ENCODE data around the gene SPOCK2.

SPOCK2 gene

GRCh38 chr10:72072046-72072445 lies 16.3 kb downstream of the SPOCK2 start:
- CTCF ChIA-PET = interaction anchor here (0.8 to 2.8 kb wide), 4 partner anchors 10 to 175 kb away, joined by 3 to 14 read pairs (median 4); no protein-coding TSS in a partner anchor

GRCh38 chr10:72069751-72070526 lies 18.4 kb downstream of the SPOCK2 start:
- ChIA-PET CTCF (interaction anchor here (1.3 to 2.0 kb wide), 3 partner anchors 9 to 21 kb away, joined by 4 to 11 read pairs (median 5); no protein-coding TSS in a partner anchor), POLR2A (no interaction called here)
- TF ChIP-seq CTCF (IDR thresholded peaks at IDR 0.05; ENCODE audit: insufficient read depth, low read length, missing control alignments) = no peak
- no peak for DNase-seq (ENCODE audit: low read depth, low spot score)
- no peak overlapping the region for H3K4me3 ChIP-seq (ENCODE audit: low read depth, low read length)

More at GRCh38 chr10:72072046-72072445, 16.3 kb downstream of the SPOCK2 start:
- TF ChIP-seq CTCF (IDR thresholded peaks at IDR 0.05; ENCODE audit: insufficient read depth, low read length, missing control alignments) = no peak
- no peak overlapping the region for H3K4me3 ChIP-seq (ENCODE audit: low read depth, low read length)
- no peak for DNase-seq (ENCODE audit: low read depth, low spot score)
- POLR2A ChIA-PET = no interaction called here

- ChIA-PET POLR2A (no interaction called here), CTCF (interaction anchor here (0.9 to 2.0 kb wide), 2 partner anchors 20 to 268 kb away, joined by 3 to 11 read pairs; no protein-coding TSS in a partner anchor)
- no peak overlapping the region for H3K4me3 ChIP-seq (ENCODE audit: low read depth, low read length)
- no peak for DNase-seq (ENCODE audit: low read depth, low spot score)
- TF ChIP-seq CTCF (IDR thresholded peaks at IDR 0.05; ENCODE audit: insufficient read depth, low read length, missing control alignments) = no peak
Observed at GRCh38 chr10:72068901-72069446, 19.4 kb downstream of the SPOCK2 start.

GRCh38 chr10:72068126-72068765 lies 20.1 kb downstream of the SPOCK2 start:
- no peak for TF ChIP-seq CTCF (IDR thresholded peaks at IDR 0.05; ENCODE audit: insufficient read depth, low read length, missing control alignments)
- POLR2A ChIA-PET = no interaction called here
- H3K4me3 ChIP-seq (ENCODE audit: low read depth, low read length) = no peak overlapping the region
- DNase-seq (ENCODE audit: low read depth, low spot score) = no peak
- CTCF ChIA-PET = interaction anchor here (0.9 to 2.2 kb wide), 4 partner anchors 18 to 269 kb away, joined by 3 to 11 read pairs (median 6); no protein-coding TSS in a partner anchor

GRCh38 chr10:72067463-72068125 lies 20.8 kb downstream of the SPOCK2 start:
- ChIA-PET CTCF (interaction anchor here (1.1 to 2.2 kb wide), 2 partner anchors 17 to 19 kb away, joined by 3 to 10 read pairs; no protein-coding TSS in a partner anchor), POLR2A (no interaction called here)
- DNase-seq (ENCODE audit: low read depth, low spot score) = no peak
- no peak for TF ChIP-seq CTCF (IDR thresholded peaks at IDR 0.05; ENCODE audit: insufficient read depth, low read length, missing control alignments)
- no peak overlapping the region for H3K4me3 ChIP-seq (ENCODE audit: low read depth, low read length)
